Endodermal cell (in vitro differentiated cells): ENCODE measurements around the gene DUS3L. TPM values are rescaled to one million over a fixed set of nuclear protein-coding genes. Genes with fewer than 3 reads are reported as not detected.

Experiments used
- DNase-seq: peaks from one replicate; pipeline ENCODE4 v3.0.0-alpha.2; 2017
- H3K27ac ChIP-seq: 2 replicates; pipeline ENCODE4 v1.5.1; 2013; ENCODE audit warnings: mild to moderate bottlenecking, low read depth, low read length, moderate library complexity
- H3K27me3 ChIP-seq: 2 replicates; pipeline ENCODE4 v1.6.1; 2013; ENCODE audit warnings: mild to moderate bottlenecking, low read length, moderate library complexity; ENCODE audit not compliant: insufficient read depth, control insufficient read depth, poor library complexity, severe bottlenecking
- H3K36me3 ChIP-seq: 2 replicates; pipeline ENCODE4 v1.7.0; 2013; ENCODE audit warnings: mild to moderate bottlenecking, low read length, moderate library complexity; ENCODE audit not compliant: control insufficient read depth, insufficient read depth
- H3K4me1 ChIP-seq: one replicate; pipeline ENCODE4 v1.7.0; 2013; ENCODE audit warnings: low read length; ENCODE audit not compliant: control insufficient read depth, insufficient read depth
- H3K4me3 ChIP-seq: 2 replicates; pipeline ENCODE4 v1.5.1; 2013; ENCODE audit warnings: mild to moderate bottlenecking, low read length, moderate library complexity
- H3K9ac ChIP-seq: 2 replicates; pipeline ENCODE4 v1.6.1; 2013; ENCODE audit warnings: mild to moderate bottlenecking, low read length, moderate library complexity; ENCODE audit not compliant: poor library complexity, severe bottlenecking; ENCODE audit errors: extremely low read depth
- H3K9me3 ChIP-seq: 2 replicates; pipeline ENCODE4 v1.6.1; 2013; ENCODE audit warnings: mild to moderate bottlenecking, low read length, moderate library complexity; ENCODE audit not compliant: control insufficient read depth
- H3K27ac Mint-ChIP-seq: 2 replicates; pipeline ENCODE4 v1.8.0; 2020; ENCODE audit warnings: mixed read lengths
- H3K27me3 Mint-ChIP-seq: 2 replicates; pipeline ENCODE4 v1.8.0; 2021; ENCODE audit warnings: mild to moderate bottlenecking, mixed read lengths; ENCODE audit not compliant: insufficient read depth
- H3K36me3 Mint-ChIP-seq: 2 replicates; pipeline ENCODE4 v1.8.0; 2020; ENCODE audit warnings: low read depth, mixed read lengths
- H3K4me1 Mint-ChIP-seq: 2 replicates; pipeline ENCODE4 v1.8.0; 2020; ENCODE audit warnings: mixed read lengths
- H3K4me3 Mint-ChIP-seq: 2 replicates; pipeline ENCODE4 v1.8.0; 2020; ENCODE audit warnings: mild to moderate bottlenecking, moderate library complexity, mixed read lengths
- H3K9me3 Mint-ChIP-seq: 2 replicates; pipeline ENCODE4 v1.8.0; 2020; ENCODE audit warnings: mild to moderate bottlenecking, mixed read lengths
- CTCF ChIP-seq: fragments of 200-600 bp; sonication (generic); conservative IDR thresholded peaks from 2 replicates; pipeline ENCODE4 v1.5.0; 2021; ENCODE audit warnings: antibody characterized with exemption, mild to moderate bottlenecking
- WGBS, 2 experiments: methylation state at CpG; one replicate each; pipeline versions ENCODE4 v1.1.5 to v1.1.7; 2013; ENCODE audit warnings: missing lambda C conversion rate in 2 of 2, mixed read lengths in 1 of 2; ENCODE audit not compliant: insufficient coverage in 1 of 2, insufficient read length in 1 of 2; 5-methylcytosine and 5-hydroxymethylcytosine counted together
- total RNA-seq, 2 donors: library from RNA; stranded (reverse); fragmentation: NEBNext Ultra II Directional in 1 of 2; extraction: Animal tissue kit (Norgen Biotek cat#: 25700) in 1 of 2; gene quantifications; 2 replicates in 1 of 2; 3 replicates in 1 of 2; pipeline ENCODE4 v1.2.1, GENCODE V29; 2021

DUS3L gene
- total RNA-seq, 2 donors from 2014 or later = 19.6 to 36.8 TPM

DNA sequence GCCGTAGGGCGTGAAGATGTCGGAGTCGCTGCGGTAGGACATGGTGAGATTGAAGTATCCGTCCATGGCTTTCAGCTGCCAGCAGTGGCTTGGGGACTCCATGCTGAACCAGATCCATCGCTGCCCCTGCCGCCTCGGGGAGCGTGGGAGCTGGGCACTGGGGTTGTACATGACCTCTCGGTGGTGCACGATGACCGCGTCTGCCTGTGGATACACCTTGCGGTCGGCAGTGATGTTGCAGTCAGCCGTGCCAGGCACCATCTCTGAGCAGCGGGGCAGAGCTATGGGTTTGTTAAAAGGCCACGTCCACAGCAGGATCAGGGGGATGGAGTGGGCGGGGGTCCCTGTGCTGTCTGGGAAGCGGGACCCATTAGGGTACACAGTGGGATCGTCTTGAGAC is 41.1 kb upstream of the DUS3L start:
- no peak for TF ChIP-seq CTCF
- Mint-ChIP-seq H3K27ac (no peak overlapping the region), H3K4me3 (no peak overlapping the region), H3K4me1 (no peaks in the 10 kb centered on the region), H3K27me3 (peaks cover 20% of the 10 kb centered on the region), H3K9me3 (no peaks in the 10 kb centered on the region), H3K36me3 (no peaks in the 10 kb centered on the region)
- Histone ChIP-seq H3K4me1 (no peaks in the 10 kb centered on the region), H3K4me3 (no peak overlapping the region), H3K9ac (no peak overlapping the region), H3K9me3 (no peaks in the 10 kb centered on the region), H3K36me3 (no peaks in the 10 kb centered on the region), H3K27ac (no peak overlapping the region), H3K27me3 (no peaks in the 10 kb centered on the region)
- WGBS, 2 experiments = 92 to 93% methylated on average over 16 to 21 of the region's 22 CpGs
- no peak for DNase-seq

DNA sequence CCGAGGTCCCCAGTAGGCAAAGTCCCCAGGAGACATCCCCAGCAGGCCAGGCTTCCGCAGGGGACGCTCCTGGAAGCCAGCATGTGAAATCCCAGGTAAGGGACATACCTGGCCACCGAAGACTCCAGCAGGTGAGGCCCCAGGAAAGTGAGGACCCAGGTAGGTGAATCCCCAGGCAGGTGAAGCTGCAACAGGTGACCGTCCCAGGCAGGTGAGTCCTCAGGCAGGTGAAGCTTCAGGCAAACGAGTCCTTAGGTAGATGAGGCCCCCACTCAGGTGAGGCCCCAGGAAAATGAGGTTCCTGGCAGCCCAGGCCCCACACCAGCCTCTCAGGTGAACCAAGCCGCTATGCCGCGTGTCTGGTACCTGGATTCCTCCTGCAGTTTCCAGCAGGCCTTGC is 40.2 kb upstream of the DUS3L start:
- Histone ChIP-seq H3K27me3 (no peaks in the 10 kb centered on the region), H3K9me3 (no peaks in the 10 kb centered on the region), H3K9ac (no peak overlapping the region), H3K4me3 (no peak overlapping the region), H3K36me3 (no peaks in the 10 kb centered on the region), H3K4me1 (no peaks in the 10 kb centered on the region), H3K27ac (no peak overlapping the region)
- H3K36me3 Mint-ChIP-seq = no peaks in the 10 kb centered on the region
- DNase-seq = peak; percentile 43
- H3K9me3 Mint-ChIP-seq = no peaks in the 10 kb centered on the region
- peaks cover 20% of the 10 kb centered on the region for H3K27me3 Mint-ChIP-seq
- H3K4me1 Mint-ChIP-seq = no peaks in the 10 kb centered on the region
- no peak overlapping the region for H3K27ac Mint-ChIP-seq
- WGBS, 2 experiments = 89 to 93% methylated on average over 5 to 9 of the region's 9 CpGs
- H3K4me3 Mint-ChIP-seq = no peak overlapping the region
- TF ChIP-seq CTCF = no peak

DNA sequence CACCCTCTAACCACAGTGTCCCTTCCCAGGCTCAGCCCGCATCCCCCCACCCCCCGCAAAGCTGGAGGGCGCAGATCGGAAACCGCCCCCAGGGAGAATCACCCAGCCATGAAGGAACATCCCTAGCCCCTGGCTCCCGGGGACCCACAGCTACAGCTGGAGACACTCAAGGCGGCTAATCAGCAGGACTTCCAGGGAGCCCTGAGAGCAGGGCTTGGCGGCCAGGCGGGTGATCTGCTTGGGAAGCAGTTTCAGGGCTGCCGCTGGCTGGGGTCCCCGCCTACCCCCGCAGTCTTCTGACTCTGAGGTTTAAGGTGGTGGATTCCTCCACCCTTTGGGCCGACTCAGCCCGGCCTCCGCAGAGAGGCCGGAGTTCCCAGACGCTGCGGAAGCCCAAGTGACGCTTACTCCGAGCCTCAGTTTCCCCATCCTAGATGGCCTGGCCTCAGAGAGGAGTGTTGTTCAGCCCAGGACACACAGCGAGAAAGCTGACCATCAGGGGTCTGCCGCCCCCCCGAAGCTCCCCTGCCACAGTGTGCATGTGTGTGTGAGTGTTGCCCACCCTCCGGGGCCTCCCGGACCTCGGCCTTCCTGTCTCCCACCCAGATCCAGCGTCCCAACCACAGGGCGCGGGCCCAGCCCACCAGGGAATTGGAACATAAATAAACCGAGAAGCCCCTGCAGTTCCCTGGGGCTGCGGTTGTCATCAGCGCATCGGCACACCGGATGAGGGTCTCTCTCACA is 38.8 kb upstream of the DUS3L start:
- H3K4me1 Mint-ChIP-seq = no peaks in the 10 kb centered on the region
- H3K27me3 ChIP-seq = no peaks in the 10 kb centered on the region
- peak; percentile 42 for DNase-seq
- H3K4me3 ChIP-seq = no peak overlapping the region
- WGBS, 2 experiments = 87 to 89% methylated on average over 23 to 34 of the region's 34 CpGs
- H3K27ac ChIP-seq = no peak overlapping the region
- H3K9me3 ChIP-seq = no peaks in the 10 kb centered on the region
- H3K4me1 ChIP-seq = no peaks in the 10 kb centered on the region
- no peak overlapping the region for H3K27ac Mint-ChIP-seq
- no peak overlapping the region for H3K9ac ChIP-seq
- no peak for TF ChIP-seq CTCF
- no peaks in the 10 kb centered on the region for H3K36me3 Mint-ChIP-seq
- no peaks in the 10 kb centered on the region for H3K36me3 ChIP-seq
- peak overlapping the region; percentile 88 for H3K4me3 Mint-ChIP-seq
- H3K27me3 Mint-ChIP-seq = peaks cover 12% of the 10 kb centered on the region
- H3K9me3 Mint-ChIP-seq = no peaks in the 10 kb centered on the region
